Naive thymus-derived CD4-positive, alpha-beta T cell (primary cell): ENCODE measurements around the gene CAMKMT. TPM values are rescaled to one million over a fixed set of nuclear protein-coding genes. Genes with fewer than 3 reads are reported as not detected.
"Not testable (repeated sequence)": the region's sequence is repeated elsewhere in the genome, so short reads cannot be mapped to it uniquely, and the experiment has no call there.

Source experiments
- ATAC-seq: fragments of 150-1000 bp; cut with Tn5 transposase; 2 replicates; pipeline ENCODE4 v1.10.0; 2021; ENCODE audit warnings: mild to moderate bottlenecking, moderate library complexity
- CTCF ChIA-PET: fragments of 350-600 bp; sonication (Branson Sonifier 250); formaldehyde crosslinking; loops from one replicate; lab custom pipeline; 2021; ENCODE audit warnings: antibody characterized with exemption; lab: Charles Lee
- POLR2A ChIA-PET: fragments of 350-600 bp; sonication (Branson Sonifier 250); formaldehyde crosslinking; loops from one replicate; lab custom pipeline; 2021; ENCODE audit warnings: antibody characterized with exemption, inconsistent platforms; lab: Charles Lee
- DNase-seq, 9 donors: peaks; one replicate each; pipeline versions ENCODE4 v3.0.0 to v3.0.0-alpha.2; 2020 to 2022; ENCODE audit warnings: mixed read lengths in 1 of 9
- H3K27ac ChIP-seq: one replicate; pipeline ENCODE4 v1.7.0; 2013; ENCODE audit warnings: mild to moderate bottlenecking, low read depth, low read length, moderate library complexity
- H3K27me3 ChIP-seq, 2 donors: one replicate each; pipeline ENCODE4 v1.7.0; 2013; ENCODE audit warnings: low read length in 2 of 2, mild to moderate bottlenecking in 2 of 2, moderate library complexity in 2 of 2; ENCODE audit not compliant: control insufficient read depth in 2 of 2, insufficient read depth in 2 of 2
- H3K36me3 ChIP-seq, 3 experiments: 1 replicate in 2 of 3; 2 replicates in 1 of 3; pipeline ENCODE4 v1.7.0; 2013; ENCODE audit warnings: low read length in 3 of 3, mild to moderate bottlenecking in 3 of 3, moderate library complexity in 1 of 3; ENCODE audit not compliant: insufficient read depth in 3 of 3, control insufficient read depth in 2 of 3
- H3K4me1 ChIP-seq, 2 donors: one replicate each; pipeline ENCODE4 v1.7.0; 2013; ENCODE audit warnings: low read length in 2 of 2, mild to moderate bottlenecking in 2 of 2, moderate library complexity in 1 of 2; ENCODE audit not compliant: control insufficient read depth in 2 of 2, insufficient read depth in 2 of 2
- H3K4me3 ChIP-seq: 2 replicates; pipeline ENCODE4 v1.7.0; 2013; ENCODE audit warnings: mild to moderate bottlenecking, low read length
- H3K9me3 ChIP-seq, 3 experiments: 1 replicate in 2 of 3; 2 replicates in 1 of 3; pipeline ENCODE4 v1.7.0; 2013; ENCODE audit warnings: low read length in 3 of 3; ENCODE audit not compliant: control insufficient read depth in 2 of 3
- H3K27ac Mint-ChIP-seq, 9 donors: one replicate each; pipeline ENCODE4 v1.8.0; 2020 to 2022; ENCODE audit warnings: mixed read lengths in 9 of 9, mild to moderate bottlenecking in 8 of 9, moderate library complexity in 5 of 9, inconsistent platforms in 2 of 9
- H3K27me3 Mint-ChIP-seq, 5 donors: one replicate each; pipeline ENCODE4 v1.8.0; 2021 to 2022; ENCODE audit warnings: mixed read lengths in 5 of 5, mild to moderate bottlenecking in 1 of 5
- H3K36me3 Mint-ChIP-seq, 5 donors: one replicate each; pipeline ENCODE4 v1.8.0; 2020 to 2022; ENCODE audit warnings: mixed read lengths in 5 of 5, mild to moderate bottlenecking in 3 of 5, inconsistent platforms in 1 of 5
- H3K4me1 Mint-ChIP-seq, 7 donors: one replicate each; pipeline ENCODE4 v1.8.0; 2020 to 2022; ENCODE audit warnings: mixed read lengths in 7 of 7, mild to moderate bottlenecking in 3 of 7, inconsistent platforms in 1 of 7
- H3K4me3 Mint-ChIP-seq, 10 donors: one replicate each; pipeline ENCODE4 v1.8.0; 2020 to 2022; ENCODE audit warnings: mild to moderate bottlenecking in 10 of 10, mixed read lengths in 10 of 10, moderate library complexity in 6 of 10, inconsistent platforms in 2 of 10
- H3K9me3 Mint-ChIP-seq, 11 donors: one replicate each; pipeline ENCODE4 v1.8.0; 2020 to 2022; ENCODE audit warnings: mixed read lengths in 11 of 11, mild to moderate bottlenecking in 4 of 11, inconsistent platforms in 1 of 11, moderate library complexity in 1 of 11
- intact Hi-C, 2 donors: fragments of 100-400 bp; cut with micrococcal nuclease; formaldehyde crosslinking; loops; one replicate each; pipeline ENCODE4 v1.15.1; 2023
- polyA plus RNA-seq, 2 donors: library from polyadenylated mRNA; unstranded; fragments of 300-500 nt; fragmentation: Illumina TruSeq; gene quantifications; one replicate each; pipeline ENCODE4 v1.2.3, GENCODE V29; 2021
- total RNA-seq, 6 experiments: library from RNA in 5 of 6; stranded (reverse) in 5 of 6; gene quantifications; 1 replicate in 5 of 6; 2 replicates in 1 of 6; pipeline ENCODE4 v1.2.3 and lab custom pipeline; 2021 to 2026

The CAMKMT gene
- total and polyA plus RNA-seq, 7 experiments from 2014 or later = 11.1 to 20.8 (median 17.7) TPM

DNA sequence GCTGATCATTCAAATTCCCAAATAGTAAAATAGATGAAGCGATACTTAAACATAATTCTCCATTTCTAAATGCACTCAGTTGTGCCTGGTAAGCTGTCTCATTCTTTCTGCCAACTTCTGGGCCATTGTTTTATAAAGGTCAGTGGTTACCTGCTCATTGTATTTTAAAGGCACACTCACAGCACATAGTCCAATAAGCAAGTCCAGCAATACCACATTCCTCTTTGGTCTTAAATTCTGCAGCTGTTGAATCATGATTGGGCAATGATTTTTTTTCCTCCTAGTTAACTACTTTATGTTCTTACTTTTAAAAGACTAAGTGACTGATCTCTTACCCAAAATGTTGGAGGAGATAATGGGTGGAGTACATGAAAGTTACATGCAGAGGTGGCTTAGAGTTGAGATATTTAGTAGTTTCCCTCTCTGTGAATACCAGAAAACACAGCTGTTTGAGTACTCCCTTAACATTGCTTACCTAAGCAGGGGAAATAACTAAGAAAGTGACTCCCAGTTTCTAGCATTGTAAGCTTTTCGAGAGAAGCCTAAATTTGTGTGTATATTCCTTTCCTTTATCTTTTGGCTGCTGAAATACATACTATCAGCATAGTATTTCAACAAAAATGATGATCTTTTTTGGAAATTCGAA lies 220.7 kb downstream of the CAMKMT start:
- POLR2A ChIA-PET = no interaction called here
- DNase-seq (no peak), ATAC-seq (no peak)
- peaks cover 7 to 47% (median 41%) of the 10 kb centered on the region in 7 donors for H3K4me1 Mint-ChIP-seq
- no peak overlapping the region for H3K4me3 Mint-ChIP-seq
- peak overlapping the region in 1 of 9 donors; percentile 57 for H3K27ac Mint-ChIP-seq
- Histone ChIP-seq H3K4me3 (no peak overlapping the region), H3K4me1 (peaks cover 0 to 11% of the 10 kb centered on the region in 2 donors), H3K27me3 (no peaks in the 10 kb centered on the region), H3K36me3 (no peaks in the 10 kb centered on the region), H3K9me3 (no peaks in the 10 kb centered on the region), H3K27ac (no peak overlapping the region)
- peaks cover 0 to 7% (median 0%) of the 10 kb centered on the region in 11 donors for H3K9me3 Mint-ChIP-seq
- CTCF ChIA-PET = no interaction called here
- H3K36me3 Mint-ChIP-seq = peaks cover 0 to 19% (median 8%) of the 10 kb centered on the region in 5 donors
- intact Hi-C loops = no loop called here
- H3K27me3 Mint-ChIP-seq = no peaks in the 10 kb centered on the region

DNA sequence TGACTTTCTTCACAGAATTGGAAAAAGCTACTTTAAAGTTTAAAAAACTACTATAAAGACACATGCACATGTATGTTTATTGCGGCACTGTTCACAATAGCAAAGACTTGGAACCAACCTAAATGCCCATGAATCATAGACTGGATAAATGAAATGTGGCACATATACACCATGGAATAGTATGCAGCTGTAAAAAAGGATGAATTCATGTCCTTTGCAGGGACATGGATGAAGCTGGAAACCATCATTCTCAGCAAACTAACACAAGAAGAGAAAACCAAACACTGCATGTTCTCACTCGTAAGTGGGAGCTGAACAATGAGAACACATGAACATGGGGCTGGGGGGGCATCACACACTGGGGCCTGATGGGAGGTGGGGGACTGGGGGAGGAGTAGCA lies 233.9 kb downstream of the CAMKMT start:
- H3K4me3 Mint-ChIP-seq, H3K4me1 Mint-ChIP-seq, H3K4me1 ChIP-seq, H3K27ac ChIP-seq, intact Hi-C loops, H3K36me3 ChIP-seq, H3K4me3 ChIP-seq, ATAC-seq, H3K9me3 Mint-ChIP-seq, CTCF ChIA-PET, POLR2A ChIA-PET, H3K9me3 ChIP-seq, H3K27ac Mint-ChIP-seq, DNase-seq, H3K27me3 Mint-ChIP-seq, H3K27me3 ChIP-seq: not testable (repeated sequence)
- peaks cover 0 to 16% (median 11%) of the 10 kb centered on the region in 5 donors for H3K36me3 Mint-ChIP-seq

DNA sequence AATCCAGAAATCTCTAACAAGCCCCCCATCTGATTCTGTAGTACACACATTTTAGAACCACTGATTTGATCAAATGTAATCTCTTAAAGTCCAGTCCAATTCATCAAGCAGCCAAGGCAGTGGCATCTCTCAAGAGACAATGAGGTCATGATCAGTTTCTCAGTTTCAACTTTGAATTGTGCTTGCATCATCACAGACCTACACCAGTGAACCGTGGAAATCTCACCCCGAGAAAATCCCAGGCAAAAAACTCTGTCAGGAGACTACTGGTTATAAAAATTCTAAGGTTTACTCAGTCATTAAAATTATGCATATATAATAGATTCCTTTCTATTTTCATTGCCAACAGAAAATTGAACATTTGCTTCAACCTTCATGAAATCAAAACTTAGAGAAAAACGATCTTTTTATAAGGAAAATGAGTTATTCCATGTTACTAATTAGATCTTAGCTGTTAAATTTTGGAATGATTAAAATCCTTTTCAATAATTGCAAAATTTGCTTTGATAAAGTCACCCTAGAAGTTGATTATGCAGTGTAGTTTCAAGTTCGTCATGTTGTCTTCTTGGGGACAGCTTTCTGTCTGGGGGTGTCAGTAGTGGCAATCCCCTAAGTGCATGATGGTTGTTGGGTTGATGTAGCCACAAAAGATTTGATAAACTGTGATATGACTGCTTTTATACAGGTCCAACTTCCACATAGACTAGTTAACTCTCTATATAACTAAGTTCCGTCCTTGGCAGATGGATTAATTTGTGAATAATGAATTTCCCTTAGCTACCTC lies 235.0 kb downstream of the CAMKMT start:
- Mint-ChIP-seq H3K36me3 (peaks cover 0 to 16% (median 11%) of the 10 kb centered on the region in 5 donors), H3K27ac (no peak overlapping the region), H3K4me1 (peaks cover 0 to 6% (median 0%) of the 10 kb centered on the region in 7 donors), H3K4me3 (no peak overlapping the region), H3K27me3 (no peaks in the 10 kb centered on the region), H3K9me3 (peaks cover 0 to 9% (median 0%) of the 10 kb centered on the region in 11 donors)
- Histone ChIP-seq H3K9me3 (no peaks in the 10 kb centered on the region), H3K36me3 (no peaks in the 10 kb centered on the region), H3K4me1 (no peaks in the 10 kb centered on the region), H3K4me3 (no peak overlapping the region), H3K27me3 (no peaks in the 10 kb centered on the region), H3K27ac (no peak overlapping the region)
- POLR2A ChIA-PET = no interaction called here
- CTCF ChIA-PET = no interaction called here
- no peak for DNase-seq
- intact Hi-C loops = no loop called here
- ATAC-seq = no peak

DNA sequence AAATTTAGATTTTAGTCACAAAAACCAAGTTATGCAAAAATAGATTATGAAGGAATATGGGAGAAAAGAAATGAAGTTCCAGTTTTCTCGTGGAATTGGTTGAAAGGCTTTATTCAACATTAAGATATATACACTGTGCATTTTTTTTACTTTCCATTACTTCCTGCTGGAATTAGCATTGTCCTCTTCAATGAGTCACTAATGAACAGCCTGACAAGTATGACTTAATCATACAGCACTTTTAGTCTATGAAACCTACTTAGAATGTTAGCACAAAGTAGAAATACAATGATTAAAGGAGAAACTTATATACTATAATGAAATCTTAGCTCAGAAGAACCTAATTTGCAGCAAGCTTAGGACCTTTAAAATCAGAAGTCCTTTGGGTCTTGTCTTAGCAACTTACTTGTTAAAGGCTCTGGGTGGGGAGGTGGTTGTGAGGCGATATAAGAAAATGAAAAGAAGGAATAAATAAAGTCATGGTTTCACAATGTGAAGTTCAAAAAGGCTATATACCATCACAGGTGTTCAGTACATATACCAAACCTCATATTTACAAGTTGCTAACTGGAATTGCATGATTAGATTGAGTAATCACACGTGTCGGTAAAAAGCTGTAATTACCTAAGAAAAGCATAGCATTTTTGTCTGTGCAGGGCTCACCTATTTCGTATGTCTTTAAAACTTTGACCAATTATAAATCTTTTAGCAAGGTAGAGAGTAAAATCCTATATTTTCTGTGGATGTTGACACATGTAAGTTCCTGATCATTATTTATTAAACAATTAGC lies 236.8 kb downstream of the CAMKMT start:
- Histone ChIP-seq H3K4me3 (no peak overlapping the region), H3K27ac (no peak overlapping the region), H3K36me3 (no peaks in the 10 kb centered on the region), H3K9me3 (no peaks in the 10 kb centered on the region), H3K27me3 (no peaks in the 10 kb centered on the region), H3K4me1 (no peaks in the 10 kb centered on the region)
- H3K36me3 Mint-ChIP-seq = peaks cover 2 to 21% (median 14%) of the 10 kb centered on the region in 5 donors
- POLR2A ChIA-PET = no interaction called here
- H3K4me1 Mint-ChIP-seq = peaks cover 0 to 1% (median 0%) of the 10 kb centered on the region in 7 donors
- H3K4me3 Mint-ChIP-seq = no peak overlapping the region
- no peak overlapping the region for H3K27ac Mint-ChIP-seq
- DNase-seq = no peak
- intact Hi-C loops = no loop called here
- ATAC-seq = no peak
- H3K9me3 Mint-ChIP-seq = peaks cover 0 to 9% (median 0%) of the 10 kb centered on the region in 11 donors
- no peaks in the 10 kb centered on the region for H3K27me3 Mint-ChIP-seq
- CTCF ChIA-PET = no interaction called here

DNA sequence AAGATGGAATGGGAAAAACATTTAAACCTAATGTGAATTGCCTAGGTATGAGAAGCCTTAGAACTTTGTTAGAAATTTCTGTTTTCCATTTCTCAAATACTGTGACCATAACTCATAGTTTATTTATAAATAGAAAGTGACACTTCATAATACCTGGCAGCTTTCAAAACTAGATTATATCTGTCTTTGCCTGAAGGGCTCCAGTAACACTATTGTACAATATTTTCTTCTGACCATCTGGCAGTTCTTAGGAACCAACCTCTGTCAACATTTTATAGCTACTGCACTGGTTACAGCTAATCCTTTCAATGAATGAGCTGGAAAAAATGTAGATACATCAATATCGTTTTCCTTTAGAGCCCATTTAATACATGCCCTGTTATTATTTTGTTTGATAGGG lies 237.4 kb downstream of the CAMKMT start:
- Mint-ChIP-seq H3K9me3 (peaks cover 0 to 7% (median 0%) of the 10 kb centered on the region in 11 donors), H3K4me3 (no peak overlapping the region), H3K36me3 (peaks cover 2 to 24% (median 12%) of the 10 kb centered on the region in 5 donors), H3K27ac (no peak overlapping the region), H3K27me3 (no peaks in the 10 kb centered on the region), H3K4me1 (peaks cover 0 to 1% (median 0%) of the 10 kb centered on the region in 7 donors)
- H3K4me1 ChIP-seq = no peaks in the 10 kb centered on the region
- POLR2A ChIA-PET = no interaction called here
- ATAC-seq (no peak), DNase-seq (no peak)
- no peaks in the 10 kb centered on the region for H3K36me3 ChIP-seq
- H3K27ac ChIP-seq = no peak overlapping the region
- H3K9me3 ChIP-seq = no peaks in the 10 kb centered on the region
- CTCF ChIA-PET = no interaction called here
- no peak overlapping the region for H3K4me3 ChIP-seq
- intact Hi-C loops = no loop called here
- H3K27me3 ChIP-seq = no peaks in the 10 kb centered on the region

DNA sequence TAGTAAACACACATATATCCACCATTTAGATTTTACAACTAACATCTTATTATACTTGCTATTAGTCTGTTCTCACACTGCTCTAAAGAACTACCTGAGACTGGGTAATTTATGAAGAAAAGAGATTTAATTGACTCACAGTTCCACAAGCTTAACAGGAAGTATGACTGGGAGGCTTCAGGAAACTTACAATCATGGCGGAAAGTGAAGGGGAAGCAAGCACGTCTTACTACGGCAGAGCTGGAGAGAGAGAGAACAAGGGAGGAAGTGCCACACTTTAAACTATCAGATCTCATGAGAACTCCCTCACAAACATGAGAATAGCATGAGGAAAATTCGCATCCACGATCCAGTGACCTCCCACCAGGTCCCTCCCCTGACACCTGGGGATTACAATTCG lies 240.7 kb downstream of the CAMKMT start:
- POLR2A ChIA-PET = no interaction called here
- Mint-ChIP-seq H3K4me3 (no peak overlapping the region), H3K36me3 (peaks cover 2 to 24% (median 9%) of the 10 kb centered on the region in 5 donors), H3K27me3 (no peaks in the 10 kb centered on the region), H3K4me1 (no peaks in the 10 kb centered on the region), H3K27ac (peak overlapping the region in 1 of 9 donors; percentile 59), H3K9me3 (no peaks in the 10 kb centered on the region)
- Histone ChIP-seq H3K27me3 (no peaks in the 10 kb centered on the region), H3K27ac (no peak overlapping the region), H3K4me3 (no peak overlapping the region), H3K9me3 (no peaks in the 10 kb centered on the region), H3K4me1 (no peaks in the 10 kb centered on the region), H3K36me3 (no peaks in the 10 kb centered on the region)
- DNase-seq (no peak), ATAC-seq (no peak)
- CTCF ChIA-PET = no interaction called here
- intact Hi-C loops = loop anchor here in 1 of 2 donors (1.0 kb wide), 1 partner anchor 22 kb away; no protein-coding TSS in a partner anchor
